Brain microvascular endothelial cell (primary cell): ENCODE data around the gene TPH1.

Source experiments
- DNase-seq: peaks from one replicate; pipeline ENCODE4 v3.0.0-alpha.2; 2020
- H3K27ac ChIP-seq: fragments of 250-450 bp; sonication (Bioruptor Pico); 2 replicates; pipeline ENCODE4 v1.5.1; 2020; ENCODE audit warnings: mild to moderate bottlenecking, moderate library complexity
- H3K27me3 ChIP-seq: fragments of 250-450 bp; sonication (Bioruptor Pico); replicated peaks from 2 replicates; pipeline ENCODE4 v1.5.1; 2020; ENCODE audit warnings: mild to moderate bottlenecking
- H3K36me3 ChIP-seq: fragments of 250-450 bp; sonication (Bioruptor Pico); replicated peaks from 2 replicates; pipeline ENCODE4 v1.5.1; 2020; ENCODE audit warnings: mild to moderate bottlenecking
- H3K4me3 ChIP-seq: 2 replicates; pipeline ENCODE4 v1.5.1; 2011; ENCODE audit warnings: low read depth, mild to moderate bottlenecking, control low read depth, low read length, moderate library complexity
- CTCF ChIP-seq: IDR thresholded peaks from 2 replicates; pipeline ENCODE4 v1.5.1; 2011; ENCODE audit warnings: low read depth, mild to moderate bottlenecking, moderate library complexity, low read length, control low read depth, inconsistent platforms; ENCODE audit errors: missing control alignments
- in situ Hi-C: cut with HindIII; loops from 2 replicates; pipeline ENCODE4 v1.10.0; 2017; ENCODE audit warnings: low sequenced_read_pairs, low pct_ligation_motif_present

The TPH1 gene

GRCh38 chr11:18054511-18055103, 8.5 kb upstream of the TPH1 start:
- in situ Hi-C loops: no loop called here
- no peak for DNase-seq
- no peak overlapping the region for H3K4me3 ChIP-seq
- no peaks in the 10 kb centered on the region for H3K36me3 ChIP-seq
- no peak for TF ChIP-seq CTCF
- no peak overlapping the region for H3K27ac ChIP-seq
- H3K27me3 ChIP-seq: no peaks in the 10 kb centered on the region

GRCh38 chr11:18050848-18051247, 4.8 kb upstream of the TPH1 start:
- DNase-seq: no peak
- in situ Hi-C loops: no loop called here
- H3K27ac ChIP-seq: no peak overlapping the region
- H3K36me3 ChIP-seq: no peaks in the 10 kb centered on the region
- TF ChIP-seq CTCF: no peak
- H3K4me3 ChIP-seq: no peak overlapping the region
- peaks cover 10% of the 10 kb centered on the region for H3K27me3 ChIP-seq

- no peak for DNase-seq
- Histone ChIP-seq H3K36me3 (no peaks in the 10 kb centered on the region), H3K27me3 (no peaks in the 10 kb centered on the region), H3K4me3 (no peak overlapping the region), H3K27ac (no peak overlapping the region)
- in situ Hi-C loops: no loop called here
- TF ChIP-seq CTCF: no peak
Observed at GRCh38 chr11:18036456-18036855, 9.6 kb downstream of the TPH1 start.

GRCh38 chr11:18027475-18027874, 18.6 kb downstream of the TPH1 start:
- H3K36me3 ChIP-seq: no peaks in the 10 kb centered on the region
- H3K27me3 ChIP-seq: no peaks in the 10 kb centered on the region
- in situ Hi-C loops: no loop called here
- no peak for DNase-seq
- H3K4me3 ChIP-seq: no peak overlapping the region
- H3K27ac ChIP-seq: no peak overlapping the region
- TF ChIP-seq CTCF: no peak

- H3K27me3 ChIP-seq: no peaks in the 10 kb centered on the region
- no peak for DNase-seq
- no peak overlapping the region for H3K4me3 ChIP-seq
- no peak for TF ChIP-seq CTCF
- H3K27ac ChIP-seq: no peak overlapping the region
- in situ Hi-C loops: no loop called here
- no peaks in the 10 kb centered on the region for H3K36me3 ChIP-seq
Observed at GRCh38 chr11:18022419-18022818, 23.6 kb downstream of the TPH1 start.

GRCh38 chr11:18019650-18020049, 26.4 kb downstream of the TPH1 start:
- no peaks in the 10 kb centered on the region for H3K36me3 ChIP-seq
- in situ Hi-C loops: no loop called here
- no peak overlapping the region for H3K27ac ChIP-seq
- TF ChIP-seq CTCF: no peak
- no peak for DNase-seq
- no peak overlapping the region for H3K4me3 ChIP-seq
- H3K27me3 ChIP-seq: no peaks in the 10 kb centered on the region
